DMS79 (cell line): ENCODE measurements around the gene CHI3L1.

Experiments
- DNase-seq: peaks from one replicate; lab custom pipeline; 2025; lab: John Stamatoyannopoulos, UW

Gene CHI3L1

GRCh38 chr1:203168991-203169390, 17.5 kb downstream of the CHI3L1 start:
- DNase-seq: no peak

- DNase-seq: no peak
Measured at GRCh38 chr1:203168256-203168786, 18.2 kb downstream of the CHI3L1 start.

- no peak for DNase-seq
Measured at GRCh38 chr1:203167913-203168200, 18.6 kb downstream of the CHI3L1 start.

- no peak for DNase-seq
Measured at GRCh38 chr1:203167026-203167912, 19.2 kb downstream of the CHI3L1 start.

GRCh38 chr1:203166192-203166940, 20.1 kb downstream of the CHI3L1 start:
- DNase-seq: no peak

- no peak for DNase-seq
Measured at GRCh38 chr1:203165800-203166161, 20.7 kb downstream of the CHI3L1 start.

- no peak for DNase-seq
Measured at GRCh38 chr1:203165101-203165799, 21.3 kb downstream of the CHI3L1 start.

GRCh38 chr1:203163891-203164635, 22.4 kb downstream of the CHI3L1 start:
- no peak for DNase-seq

- no peak for DNase-seq
Measured at GRCh38 chr1:203162403-203162802, 24.1 kb downstream of the CHI3L1 start.

- no peak for DNase-seq
Measured at GRCh38 chr1:203161703-203162102, 24.8 kb downstream of the CHI3L1 start.

GRCh38 chr1:203161175-203161574, 25.3 kb downstream of the CHI3L1 start:
- DNase-seq: no peak

GRCh38 chr1:203159844-203160243, 26.7 kb downstream of the CHI3L1 start:
- no peak for DNase-seq

- no peak for DNase-seq
Measured at GRCh38 chr1:203158960-203159665, 27.4 kb downstream of the CHI3L1 start.

GRCh38 chr1:203158423-203158822, 28.1 kb downstream of the CHI3L1 start:
- DNase-seq: no peak

GRCh38 chr1:203156280-203156679, 30.2 kb downstream of the CHI3L1 start:
- no peak for DNase-seq

- no peak for DNase-seq
Measured at GRCh38 chr1:203153989-203154821, 32.3 kb downstream of the CHI3L1 start.

- DNase-seq: peak; percentile 38
Measured at GRCh38 chr1:203153051-203153988, 33.2 kb downstream of the CHI3L1 start.

- no peak for DNase-seq
Measured at GRCh38 chr1:203152158-203153034, 34.1 kb downstream of the CHI3L1 start.
